ENCODE data around the gene SPATA31E1.
"Not testable (repeated sequence)": the region's sequence is repeated elsewhere in the genome, so short reads cannot be mapped to it uniquely, and the experiment has no call there.

SPATA31E1 gene

GRCh38 chr9:87882627-87883026 lies at the start of gene SPATA31E1:
Gene SPATA31E1 (plus strand): TSS chr9:87882877. CDS start chr9:87882892, 15 bp downstream.
- 0 out of 2 replicates have a peak, but pooled peaks cover 3% of the 10 kb centered on the region for H3K9me3 ChIP-seq (ENCODE audit: control insufficient read depth, insufficient read depth, low read depth, low read length)
- no peak within 1 kb of the TSS for H3K9ac ChIP-seq (ENCODE audit: low read length)
- no peaks in the 10 kb centered on the region for H3K27me3 ChIP-seq (ENCODE audit: control insufficient read depth, insufficient read depth, low read length)
- H3K27ac ChIP-seq (ENCODE audit: low read depth, low read length): no peak within 1 kb of the TSS
- H3K36me3 ChIP-seq (ENCODE audit: control insufficient read depth, insufficient read depth, low read length): no peaks in the 10 kb centered on the region
- no peak within 1 kb of the TSS for H3K4me3 ChIP-seq (ENCODE audit: low read depth, low read length)
- peaks cover 6% of the 10 kb centered on the region; the same call in 1 of the 2 replicates for H3K4me1 ChIP-seq (ENCODE audit: control insufficient read depth, insufficient read depth, low read length)

- H3K4me1 ChIP-seq (ENCODE audit: control insufficient read depth, insufficient read depth, low read length): peaks cover 18% of the 10 kb centered on the region
- H3K27me3 ChIP-seq (ENCODE audit: control insufficient read depth, insufficient read depth, low read length): no peaks in the 10 kb centered on the region
- H3K9me3 ChIP-seq (ENCODE audit: control insufficient read depth, insufficient read depth, low read depth, low read length): no peaks in the 10 kb centered on the region
- H3K36me3 ChIP-seq (ENCODE audit: control insufficient read depth, insufficient read depth, low read length): no peaks in the 10 kb centered on the region
- no peak overlapping the region for H3K4me3 ChIP-seq (ENCODE audit: low read depth, low read length)
- no peak overlapping the region for H3K9ac ChIP-seq (ENCODE audit: low read length)
- H3K27ac ChIP-seq (ENCODE audit: low read depth, low read length): no peak overlapping the region
Measured at GRCh38 chr9:87834357-87834756, 48.3 kb upstream of the SPATA31E1 start.

- H3K36me3 ChIP-seq (ENCODE audit: control insufficient read depth, insufficient read depth, low read length): no peaks in the 10 kb centered on the region
- 0 out of 2 replicates have a peak, but pooled peaks cover 3% of the 10 kb centered on the region for H3K9me3 ChIP-seq (ENCODE audit: control insufficient read depth, insufficient read depth, low read depth, low read length)
Measured at GRCh38 chr9:87836536-87836935, 46.1 kb upstream of the SPATA31E1 start.

GRCh38 chr9:87836951-87837705 lies 45.5 kb upstream of the SPATA31E1 start:
- H3K36me3 ChIP-seq (ENCODE audit: control insufficient read depth, insufficient read depth, low read length): no peaks in the 10 kb centered on the region
- no peak overlapping the region for H3K4me3 ChIP-seq (ENCODE audit: low read depth, low read length)
- H3K27ac ChIP-seq (ENCODE audit: low read depth, low read length): no peak overlapping the region
- H3K27me3 ChIP-seq (ENCODE audit: control insufficient read depth, insufficient read depth, low read length): no peaks in the 10 kb centered on the region
- H3K9ac ChIP-seq (ENCODE audit: low read length): no peak overlapping the region
- peaks cover 9% of the 10 kb centered on the region for H3K4me1 ChIP-seq (ENCODE audit: control insufficient read depth, insufficient read depth, low read length)
- H3K9me3 ChIP-seq (ENCODE audit: control insufficient read depth, insufficient read depth, low read depth, low read length): 0 out of 2 replicates have a peak, but pooled peaks cover 3% of the 10 kb centered on the region

More at GRCh38 chr9:87836536-87836935, 46.1 kb upstream of the SPATA31E1 start:
- H3K4me3 ChIP-seq (ENCODE audit: low read depth, low read length): no peak overlapping the region
- H3K27me3 ChIP-seq (ENCODE audit: control insufficient read depth, insufficient read depth, low read length): no peaks in the 10 kb centered on the region
- peaks cover 9% of the 10 kb centered on the region for H3K4me1 ChIP-seq (ENCODE audit: control insufficient read depth, insufficient read depth, low read length)
- no peak overlapping the region for H3K27ac ChIP-seq (ENCODE audit: low read depth, low read length)
- no peak overlapping the region for H3K9ac ChIP-seq (ENCODE audit: low read length)

GRCh38 chr9:87840134-87840533 lies 42.5 kb upstream of the SPATA31E1 start:
- Histone ChIP-seq H3K27me3 (ENCODE audit: control insufficient read depth, insufficient read depth, low read length) (no peaks in the 10 kb centered on the region), H3K4me1 (ENCODE audit: control insufficient read depth, insufficient read depth, low read length) (no peaks in the 10 kb centered on the region), H3K9ac (ENCODE audit: low read length) (no peak overlapping the region), H3K27ac (ENCODE audit: low read depth, low read length) (no peak overlapping the region), H3K4me3 (ENCODE audit: low read depth, low read length) (no peak overlapping the region), H3K36me3 (ENCODE audit: control insufficient read depth, insufficient read depth, low read length) (no peaks in the 10 kb centered on the region), H3K9me3 (ENCODE audit: control insufficient read depth, insufficient read depth, low read depth, low read length) (0 out of 2 replicates have a peak, but pooled peaks cover 3% of the 10 kb centered on the region)

GRCh38 chr9:87842878-87843585 lies 39.6 kb upstream of the SPATA31E1 start:
- H3K27ac ChIP-seq (ENCODE audit: low read depth, low read length): no peak overlapping the region
- H3K36me3 ChIP-seq (ENCODE audit: control insufficient read depth, insufficient read depth, low read length): no peaks in the 10 kb centered on the region
- H3K9ac ChIP-seq (ENCODE audit: low read length): no peak overlapping the region
- 0 out of 2 replicates have a peak, but pooled peaks cover 3% of the 10 kb centered on the region for H3K9me3 ChIP-seq (ENCODE audit: control insufficient read depth, insufficient read depth, low read depth, low read length)
- H3K4me1 ChIP-seq (ENCODE audit: control insufficient read depth, insufficient read depth, low read length): no peaks in the 10 kb centered on the region
- H3K4me3 ChIP-seq (ENCODE audit: low read depth, low read length): no peak overlapping the region
- no peaks in the 10 kb centered on the region for H3K27me3 ChIP-seq (ENCODE audit: control insufficient read depth, insufficient read depth, low read length)

- no peak overlapping the region for H3K27ac ChIP-seq (ENCODE audit: low read depth, low read length)
- 0 out of 2 replicates have a peak, but pooled peaks cover 3% of the 10 kb centered on the region for H3K9me3 ChIP-seq (ENCODE audit: control insufficient read depth, insufficient read depth, low read depth, low read length)
Measured at GRCh38 chr9:87844506-87844905, 38.2 kb upstream of the SPATA31E1 start.

GRCh38 chr9:87847817-87848216 lies 34.9 kb upstream of the SPATA31E1 start:
- not testable (repeated sequence) for H3K9me3 ChIP-seq (ENCODE audit: control insufficient read depth, insufficient read depth, low read depth, low read length); H3K9ac ChIP-seq (ENCODE audit: low read length); H3K4me1 ChIP-seq (ENCODE audit: control insufficient read depth, insufficient read depth, low read length); H3K4me3 ChIP-seq (ENCODE audit: low read depth, low read length); H3K27me3 ChIP-seq (ENCODE audit: control insufficient read depth, insufficient read depth, low read length); H3K36me3 ChIP-seq (ENCODE audit: control insufficient read depth, insufficient read depth, low read length); H3K27ac ChIP-seq (ENCODE audit: low read depth, low read length)

More at GRCh38 chr9:87844506-87844905, 38.2 kb upstream of the SPATA31E1 start:
- H3K27me3 ChIP-seq (ENCODE audit: control insufficient read depth, insufficient read depth, low read length): no peaks in the 10 kb centered on the region
- no peak overlapping the region for H3K4me3 ChIP-seq (ENCODE audit: low read depth, low read length)
- no peaks in the 10 kb centered on the region for H3K36me3 ChIP-seq (ENCODE audit: control insufficient read depth, insufficient read depth, low read length)
- H3K9ac ChIP-seq (ENCODE audit: low read length): no peak overlapping the region
- H3K4me1 ChIP-seq (ENCODE audit: control insufficient read depth, insufficient read depth, low read length): no peaks in the 10 kb centered on the region

- Histone ChIP-seq H3K27me3 (ENCODE audit: control insufficient read depth, insufficient read depth, low read length) (no peaks in the 10 kb centered on the region), H3K4me1 (ENCODE audit: control insufficient read depth, insufficient read depth, low read length) (no peaks in the 10 kb centered on the region), H3K36me3 (ENCODE audit: control insufficient read depth, insufficient read depth, low read length) (no peaks in the 10 kb centered on the region), H3K9me3 (ENCODE audit: control insufficient read depth, insufficient read depth, low read depth, low read length) (no peaks in the 10 kb centered on the region), H3K27ac (ENCODE audit: low read depth, low read length) (no peak overlapping the region), H3K4me3 (ENCODE audit: low read depth, low read length) (no peak overlapping the region), H3K9ac (ENCODE audit: low read length) (no peak overlapping the region)
Measured at GRCh38 chr9:87849144-87849758, 33.4 kb upstream of the SPATA31E1 start.

- Histone ChIP-seq H3K9me3 (ENCODE audit: control insufficient read depth, insufficient read depth, low read depth, low read length) (no peaks in the 10 kb centered on the region), H3K36me3 (ENCODE audit: control insufficient read depth, insufficient read depth, low read length) (no peaks in the 10 kb centered on the region), H3K4me3 (ENCODE audit: low read depth, low read length) (no peak overlapping the region), H3K27ac (ENCODE audit: low read depth, low read length) (no peak overlapping the region), H3K27me3 (ENCODE audit: control insufficient read depth, insufficient read depth, low read length) (no peaks in the 10 kb centered on the region), H3K9ac (ENCODE audit: low read length) (no peak overlapping the region), H3K4me1 (ENCODE audit: control insufficient read depth, insufficient read depth, low read length) (no peaks in the 10 kb centered on the region)
Measured at GRCh38 chr9:87850391-87850790, 32.3 kb upstream of the SPATA31E1 start.

- H3K36me3 ChIP-seq (ENCODE audit: control insufficient read depth, insufficient read depth, low read length); H3K27me3 ChIP-seq (ENCODE audit: control insufficient read depth, insufficient read depth, low read length); H3K9ac ChIP-seq (ENCODE audit: low read length); H3K27ac ChIP-seq (ENCODE audit: low read depth, low read length); H3K9me3 ChIP-seq (ENCODE audit: control insufficient read depth, insufficient read depth, low read depth, low read length); H3K4me1 ChIP-seq (ENCODE audit: control insufficient read depth, insufficient read depth, low read length); H3K4me3 ChIP-seq (ENCODE audit: low read depth, low read length): not testable (repeated sequence)
Measured at GRCh38 chr9:87851186-87851585, 31.5 kb upstream of the SPATA31E1 start.

All from HUES6 (cell line).